Colonic mucosa (tissue), 4 donors: ENCODE results near the gene SMIM7. TPM values are rescaled to one million over a fixed set of nuclear protein-coding genes. Genes with fewer than 3 reads are reported as not detected.

ENCODE experiments used
- DNase-seq: peaks from one replicate; pipeline ENCODE4 v3.0.0-alpha.2; 2020
- H3K27ac ChIP-seq: fragments of 200-600 bp; one replicate; pipeline ENCODE4 v1.8.0; 2021
- H3K27me3 ChIP-seq: fragments of 200-600 bp; one replicate; pipeline ENCODE4 v1.8.0; 2021
- H3K36me3 ChIP-seq: fragments of 200-600 bp; one replicate; pipeline ENCODE4 v1.8.0; 2021
- H3K4me1 ChIP-seq: fragments of 200-600 bp; one replicate; pipeline ENCODE4 v1.8.0; 2021; ENCODE audit warnings: mild to moderate bottlenecking
- H3K4me3 ChIP-seq: fragments of 200-600 bp; one replicate; pipeline ENCODE4 v1.8.0; 2021
- H3K9ac ChIP-seq, 2 donors: one replicate each; pipeline ENCODE4 v1.7.0; 2013; ENCODE audit warnings: control low read depth in 2 of 2, low read depth in 2 of 2, low read length in 2 of 2
- H3K9me3 ChIP-seq: fragments of 200-600 bp; one replicate; pipeline ENCODE4 v1.8.0; 2021
- intact Hi-C: fragments of 100-400 bp; cut with DNase I; formaldehyde crosslinking; loops from one replicate; pipeline ENCODE4 v1.14.1; 2022
- total RNA-seq, 2 donors: library from RNA; stranded (reverse); fragmentation: NEBNext Ultra II Directional in 1 of 2; extraction: Animal tissue kit (Norgen Biotek cat#: 25700) in 1 of 2; gene quantifications; one replicate each; pipeline ENCODE4 v1.2.1, GENCODE V29; 2021
- TF ChIP-seq, protein P1 (sequence below): fragments of 200-600 bp; IDR thresholded peaks from one replicate; pipeline ENCODE4 v1.8.0; 2022; ENCODE audit warnings: antibody characterized with exemption, mild to moderate bottlenecking
- donor health status: healthy.
- donor health status: DM: no; HTN: no; CAD: no.
- donor health status: DM: no; HTN: no; CAD: no.

SMIM7 gene
- total RNA-seq, 2 donors from 2014 or later: 58.2 to 64.8 TPM

DNA sequence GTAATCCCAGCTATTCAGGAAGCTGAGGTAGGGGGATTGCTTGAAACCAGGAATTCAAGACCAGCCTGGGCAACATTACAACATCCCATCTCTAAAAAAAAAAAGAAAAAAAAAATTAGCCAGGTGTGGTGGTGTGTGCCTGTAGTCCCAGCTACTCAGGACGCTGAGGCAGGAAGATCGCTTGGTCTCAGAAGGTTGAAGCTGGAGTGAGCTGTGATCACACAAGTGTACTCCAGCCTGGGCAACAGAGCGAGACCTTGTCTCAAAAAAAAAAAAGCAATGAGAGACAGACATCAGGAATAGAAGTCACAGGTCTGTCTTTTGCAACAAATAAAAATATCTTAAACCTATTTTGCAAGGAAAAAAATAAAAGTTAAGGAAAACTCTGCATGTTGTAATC, 24.3 kb upstream of the SMIM7 start:
- Histone ChIP-seq H3K4me1 (no peaks in the 10 kb centered on the region), H3K27ac (no peak overlapping the region), H3K9me3 (no peaks in the 10 kb centered on the region), H3K27me3 (no peaks in the 10 kb centered on the region), H3K4me3 (no peak overlapping the region), H3K36me3 (peaks cover 3% of the 10 kb centered on the region), H3K9ac (no peak overlapping the region)
- TF ChIP-seq, protein P1, sequence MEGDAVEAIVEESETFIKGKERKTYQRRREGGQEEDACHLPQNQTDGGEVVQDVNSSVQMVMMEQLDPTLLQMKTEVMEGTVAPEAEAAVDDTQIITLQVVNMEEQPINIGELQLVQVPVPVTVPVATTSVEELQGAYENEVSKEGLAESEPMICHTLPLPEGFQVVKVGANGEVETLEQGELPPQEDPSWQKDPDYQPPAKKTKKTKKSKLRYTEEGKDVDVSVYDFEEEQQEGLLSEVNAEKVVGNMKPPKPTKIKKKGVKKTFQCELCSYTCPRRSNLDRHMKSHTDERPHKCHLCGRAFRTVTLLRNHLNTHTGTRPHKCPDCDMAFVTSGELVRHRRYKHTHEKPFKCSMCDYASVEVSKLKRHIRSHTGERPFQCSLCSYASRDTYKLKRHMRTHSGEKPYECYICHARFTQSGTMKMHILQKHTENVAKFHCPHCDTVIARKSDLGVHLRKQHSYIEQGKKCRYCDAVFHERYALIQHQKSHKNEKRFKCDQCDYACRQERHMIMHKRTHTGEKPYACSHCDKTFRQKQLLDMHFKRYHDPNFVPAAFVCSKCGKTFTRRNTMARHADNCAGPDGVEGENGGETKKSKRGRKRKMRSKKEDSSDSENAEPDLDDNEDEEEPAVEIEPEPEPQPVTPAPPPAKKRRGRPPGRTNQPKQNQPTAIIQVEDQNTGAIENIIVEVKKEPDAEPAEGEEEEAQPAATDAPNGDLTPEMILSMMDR: no peak
- intact Hi-C loops: no loop called here
- DNase-seq: no peak

DNA sequence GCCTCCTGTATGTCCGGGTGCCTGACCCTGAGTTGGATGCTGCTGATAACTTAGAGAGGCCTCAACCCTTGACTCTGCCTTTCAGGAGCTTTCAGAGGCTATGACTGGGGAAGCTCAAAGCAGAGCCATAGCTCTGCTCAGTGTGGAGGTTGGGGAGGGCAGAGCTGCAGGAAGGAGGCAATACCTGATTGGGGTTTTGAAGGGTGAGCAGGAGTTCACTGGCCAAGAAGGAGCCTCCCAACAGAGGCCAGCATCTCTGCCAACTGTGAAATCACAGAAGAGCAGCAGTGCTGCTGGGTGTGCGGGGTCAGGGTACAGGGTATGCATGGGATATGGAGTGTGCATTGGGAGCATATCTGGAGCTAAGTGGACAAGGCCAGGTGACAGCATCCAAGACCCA, 22.6 kb upstream of the SMIM7 start:
- H3K9me3 ChIP-seq: no peaks in the 10 kb centered on the region
- no peak overlapping the region for H3K27ac ChIP-seq
- no peak overlapping the region for H3K4me3 ChIP-seq
- TF ChIP-seq, protein P1: no peak
- DNase-seq: no peak
- no peak overlapping the region for H3K9ac ChIP-seq
- H3K4me1 ChIP-seq: no peaks in the 10 kb centered on the region
- peaks cover 3% of the 10 kb centered on the region for H3K36me3 ChIP-seq
- intact Hi-C loops: no loop called here
- no peaks in the 10 kb centered on the region for H3K27me3 ChIP-seq

DNA sequence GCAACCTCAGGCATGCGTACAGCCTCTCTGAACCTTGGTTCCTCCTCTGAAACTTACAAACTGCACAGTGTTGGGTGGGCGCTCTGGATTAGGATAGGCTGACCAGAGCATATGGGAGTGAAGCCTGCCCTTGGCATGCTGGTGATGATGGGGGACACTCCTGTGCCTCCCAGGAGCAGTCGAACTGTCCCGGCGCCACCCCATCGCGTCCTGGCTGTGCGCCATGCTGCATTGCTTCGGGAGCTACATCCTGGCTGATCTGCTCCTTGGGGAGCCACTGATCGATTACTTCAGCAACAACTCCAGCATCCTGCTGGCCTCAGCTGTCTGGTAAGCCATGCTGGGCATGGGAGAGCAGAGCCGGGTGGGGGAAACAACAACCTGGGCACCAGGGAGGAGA, 19.9 kb upstream of the SMIM7 start:
- intact Hi-C loops: no loop called here
- no peak for DNase-seq

DNA sequence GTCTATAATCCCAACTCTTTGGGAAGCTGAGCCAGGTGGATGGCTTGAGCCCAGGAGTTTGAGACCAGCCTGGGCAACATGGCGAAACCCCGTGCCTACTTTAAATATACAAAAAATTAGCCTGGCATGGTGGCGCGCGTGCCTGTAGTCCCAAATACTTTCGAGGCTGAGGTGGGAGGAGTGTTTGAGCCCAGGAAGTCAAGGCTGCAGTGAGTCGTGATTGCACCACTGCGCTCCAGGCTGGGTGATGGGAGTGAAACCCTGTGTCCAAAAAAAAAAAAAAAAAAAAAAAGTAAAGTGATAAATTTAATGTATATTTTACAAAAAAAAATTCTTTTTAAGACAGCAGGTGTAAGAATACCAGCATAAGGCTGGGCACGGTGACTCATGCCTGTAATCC, 18.6 kb upstream of the SMIM7 start:
- no peaks in the 10 kb centered on the region for H3K27me3 ChIP-seq
- H3K36me3 ChIP-seq: peaks cover 3% of the 10 kb centered on the region
- H3K9ac ChIP-seq: no peak overlapping the region
- no peak overlapping the region for H3K4me3 ChIP-seq
- intact Hi-C loops: no loop called here
- no peak for DNase-seq
- H3K4me1 ChIP-seq: no peaks in the 10 kb centered on the region
- no peak overlapping the region for H3K27ac ChIP-seq
- TF ChIP-seq, protein P1: no peak
- H3K9me3 ChIP-seq: no peaks in the 10 kb centered on the region

More for the DNA sequence above, 19.9 kb upstream of the SMIM7 start:
- Histone ChIP-seq H3K9ac (no peak overlapping the region), H3K9me3 (no peaks in the 10 kb centered on the region), H3K36me3 (peaks cover 3% of the 10 kb centered on the region), H3K4me1 (no peaks in the 10 kb centered on the region), H3K4me3 (no peak overlapping the region), H3K27me3 (no peaks in the 10 kb centered on the region), H3K27ac (no peak overlapping the region)
- TF ChIP-seq, protein P1: no peak

DNA sequence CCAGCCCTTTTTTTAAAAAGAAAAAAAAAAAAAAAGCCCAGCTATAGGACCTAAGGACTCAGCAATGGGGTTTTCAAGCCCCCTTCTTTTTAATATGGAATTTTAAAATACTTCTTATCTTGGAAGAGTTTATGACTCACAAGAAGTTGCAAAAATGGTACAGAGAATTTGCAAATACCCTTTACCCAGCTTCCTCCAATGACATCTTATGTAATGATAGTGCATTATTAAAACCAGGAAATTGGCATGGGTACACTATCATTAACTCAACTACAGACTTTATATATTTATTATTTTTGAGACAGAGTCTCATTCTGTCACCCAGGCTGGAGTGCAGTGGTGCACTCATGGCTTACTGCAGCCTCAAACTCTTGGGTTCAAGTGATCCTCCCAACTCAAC, 17.1 kb upstream of the SMIM7 start:
- H3K27me3 ChIP-seq: no peaks in the 10 kb centered on the region
- no peaks in the 10 kb centered on the region for H3K9me3 ChIP-seq
- no peak overlapping the region for H3K4me3 ChIP-seq
- H3K9ac ChIP-seq: no peak overlapping the region
- peaks cover 3% of the 10 kb centered on the region for H3K36me3 ChIP-seq
- intact Hi-C loops: no loop called here
- no peak for DNase-seq
- H3K27ac ChIP-seq: no peak overlapping the region
- TF ChIP-seq, protein P1: no peak
- H3K4me1 ChIP-seq: no peaks in the 10 kb centered on the region
